Dermis microvascular lymphatic vessel endothelial cell (primary cell): ENCODE data around the gene PAGE3. TPM values are rescaled to one million over a fixed set of nuclear protein-coding genes. Genes with fewer than 3 reads are reported as not detected.

ENCODE experiments used
- DNase-seq, 2 donors: peaks; one replicate each; pipeline versions ENCODE4 v3.0.0 to v3.0.0-alpha.2; 2010; ENCODE audit warnings: low read depth in 2 of 2
- total RNA-seq: library from RNA; depleted of rRNA; stranded (reverse); fragments of >200 nt; gene quantifications from 2 replicates; pipeline ENCODE4 v1.2.1, GENCODE V29; 2014

Gene PAGE3
- total RNA-seq, result not detected in 2 replicates

GRCh38 chrX:55264816-55265215 lies at the start of gene PAGE3:
Gene PAGE3 (minus strand): TSS chrX:55264916. CDS start chrX:55263903, 1,013 bp downstream.
- DNase-seq, result no peak

- DNase-seq, result no peak
These were observed 47.9 kb upstream of the PAGE3 start for GRCh38 chrX:55312655-55313054.

- DNase-seq, result no peak
These were observed 26.2 kb upstream of the PAGE3 start for GRCh38 chrX:55290963-55291362.

- no peak for DNase-seq
These were observed 15.1 kb upstream of the PAGE3 start for GRCh38 chrX:55279832-55280231.

- no peak for DNase-seq
These were observed 3.9 kb downstream of the PAGE3 start for GRCh38 chrX:55260806-55261205.

- no peak for DNase-seq
These were observed 11.2 kb downstream of the PAGE3 start for GRCh38 chrX:55253528-55253927.

GRCh38 chrX:55240788-55241340 lies 23.9 kb downstream of the PAGE3 start:
- no peak for DNase-seq

GRCh38 chrX:55220119-55220794 lies 44.5 kb downstream of the PAGE3 start, which contains the start of gene PAGE5:
Gene PAGE5 (plus strand): TSS chrX:55220346. CDS start chrX:55221383, 1,037 bp downstream.
- no peak for DNase-seq

GRCh38 chrX:55213381-55213780 lies 51.3 kb downstream of the PAGE3 start:
- no peak for DNase-seq

- no peak for DNase-seq
These were observed 53.6 kb downstream of the PAGE3 start for GRCh38 chrX:55210931-55211677.

Other genes starting within 250 kb of the PAGE3 start
- not detected in 2 replicates for gene ALAS2, start 233.9 kb downstream of the PAGE3 start, total RNA-seq
- not detected in 2 replicates for gene PAGE2B, start 189.9 kb downstream of the PAGE3 start, total RNA-seq
- gene PAGE2, start 175.9 kb downstream of the PAGE3 start, total RNA-seq, result not detected in 2 replicates
- gene PAGE5, start 44.6 kb downstream of the PAGE3 start, total RNA-seq, result not detected in 2 replicates
- 11.7 and 18.6 TPM in 2 replicates for gene MAGEH1, start 187.2 kb upstream of the PAGE3 start, total RNA-seq
- 0.39 and 1.9 TPM in 2 replicates for gene USP51, start 224.9 kb upstream of the PAGE3 start, total RNA-seq